Activated CD4-positive, alpha-beta memory T cell treated with anti-CD3 and anti-CD28 coated beads for 36 hours (primary cell): ENCODE measurements around the gene TXNRD3. TPM values are rescaled to one million over a fixed set of nuclear protein-coding genes. Genes with fewer than 3 reads are reported as not detected.

Experiments
- CTCF ChIA-PET: fragments of 350-600 bp; sonication (Branson Sonifier 250); formaldehyde crosslinking; loops from one replicate; lab custom pipeline; 2021; ENCODE audit warnings: antibody characterized with exemption, inconsistent platforms; lab: Charles Lee
- POLR2A ChIA-PET: fragments of 350-600 bp; sonication (Branson Sonifier 250); formaldehyde crosslinking; loops from one replicate; lab custom pipeline; 2021; ENCODE audit warnings: antibody characterized with exemption; lab: Charles Lee
- DNase-seq: peaks from one replicate; pipeline ENCODE4 v3.0.0-alpha.2; 2020
- H3K27ac Mint-ChIP-seq: one replicate; pipeline ENCODE4 v1.8.0; 2021; ENCODE audit warnings: mixed read lengths
- H3K27me3 Mint-ChIP-seq: one replicate; pipeline ENCODE4 v1.8.0; 2021; ENCODE audit warnings: mixed read lengths
- H3K36me3 Mint-ChIP-seq: one replicate; pipeline ENCODE4 v1.8.0; 2021; ENCODE audit warnings: mixed read lengths
- H3K4me1 Mint-ChIP-seq: one replicate; pipeline ENCODE4 v1.8.0; 2021; ENCODE audit warnings: low read depth, mixed read lengths
- H3K4me3 Mint-ChIP-seq: one replicate; pipeline ENCODE4 v1.8.0; 2021; ENCODE audit warnings: mild to moderate bottlenecking, mixed read lengths
- H3K9me3 Mint-ChIP-seq: one replicate; pipeline ENCODE4 v1.8.0; 2021; ENCODE audit warnings: mixed read lengths
- intact Hi-C: fragments of 100-400 bp; cut with micrococcal nuclease; formaldehyde crosslinking; loops from one replicate; pipeline ENCODE4 v1.15.1; 2023
- total RNA-seq, 2 experiments: library from RNA; stranded (reverse); gene quantifications; one replicate each; pipeline ENCODE4 v1.2.3, GENCODE V29; 2021

TXNRD3 gene
- total RNA-seq, result 1 to 10 TPM; 1.3 to 2.0 TPM

GRCh38 chr3:126654571-126655383, at the start of gene TXNRD3:
Gene TXNRD3 (minus strand): TSS chr3:126655124.
- Mint-ChIP-seq H3K27me3 (peaks cover 22% of the 10 kb centered on the region), H3K9me3 (no peaks in the 10 kb centered on the region), H3K36me3 (no peaks in the 10 kb centered on the region), H3K4me3 (peak within 1 kb of the TSS; percentile 70), H3K4me1 (peaks cover 6% of the 10 kb centered on the region), H3K27ac (no peak within 1 kb of the TSS)
- ChIA-PET POLR2A (interaction anchor here (0.5 kb wide), 1 partner anchor 14 kb away, joined by 3 read pairs; no protein-coding TSS in a partner anchor), CTCF (interaction anchor here (0.9 kb wide), 1 partner anchor 48 kb away, joined by 3 read pairs; no protein-coding TSS in a partner anchor)
- peak; percentile 80 for DNase-seq
- intact Hi-C loops, result no loop called here

GRCh38 chr3:126703512-126704493, 48.9 kb upstream of the TXNRD3 start, which contains the start of gene CHCHD6:
Gene CHCHD6 (plus strand): TSS chr3:126704240. CDS start chr3:126704313, 73 bp downstream.
- H3K27ac Mint-ChIP-seq, result peak within 1 kb of the TSS; percentile 72
- ChIA-PET CTCF (interaction anchor here (1.0 to 1.5 kb wide), 5 partner anchors 24 to 181 kb away, joined by 3 to 4 read pairs (median 3); partner anchors contain the start of gene TXNRD3), POLR2A (interaction anchor here (2.8 kb wide), 1 partner anchor 278 kb away, joined by 9 read pairs; the partner anchor contains the start of gene PLXNA1)
- DNase-seq, result peak; percentile 96
- intact Hi-C loops, result loop anchor here (2.0 to 10.0 kb wide), 3 partner anchors 211 to 279 kb away; partner anchors contain the start of genes PLXNA1 and ZXDC
- peaks cover 22% of the 10 kb centered on the region for H3K27me3 Mint-ChIP-seq
- H3K36me3 Mint-ChIP-seq, result peaks cover 8% of the 10 kb centered on the region
- H3K9me3 Mint-ChIP-seq, result no peaks in the 10 kb centered on the region
- H3K4me1 Mint-ChIP-seq, result peaks cover 21% of the 10 kb centered on the region
- H3K4me3 Mint-ChIP-seq, result peak within 1 kb of the TSS; percentile 97

GRCh38 chr3:126699011-126699410, 44.1 kb upstream of the TXNRD3 start:
- H3K27me3 Mint-ChIP-seq, result peaks cover 49% of the 10 kb centered on the region
- H3K4me3 Mint-ChIP-seq, result no peak overlapping the region
- H3K27ac Mint-ChIP-seq, result no peak overlapping the region
- peaks cover under 1% of the 10 kb centered on the region for H3K36me3 Mint-ChIP-seq
- ChIA-PET CTCF (no interaction called here), POLR2A (no interaction called here)
- DNase-seq, result no peak
- H3K9me3 Mint-ChIP-seq, result no peaks in the 10 kb centered on the region
- intact Hi-C loops, result no loop called here
- peaks cover 9% of the 10 kb centered on the region for H3K4me1 Mint-ChIP-seq

- Mint-ChIP-seq H3K4me3 (no peak overlapping the region), H3K4me1 (no peaks in the 10 kb centered on the region), H3K27ac (no peak overlapping the region), H3K27me3 (peaks cover 51% of the 10 kb centered on the region), H3K36me3 (no peaks in the 10 kb centered on the region), H3K9me3 (no peaks in the 10 kb centered on the region)
- POLR2A ChIA-PET, result no interaction called here
- DNase-seq, result no peak
- intact Hi-C loops, result no loop called here
- CTCF ChIA-PET, result interaction anchor here (1.1 kb wide), 2 partner anchors 12 to 18 kb away, joined by 3 read pairs; no protein-coding TSS in a partner anchor
Measured at GRCh38 chr3:126696701-126697267, 41.9 kb upstream of the TXNRD3 start.

- intact Hi-C loops, result no loop called here
- DNase-seq, result no peak
- CTCF ChIA-PET, result no interaction called here
- Mint-ChIP-seq H3K4me3 (no peak overlapping the region), H3K9me3 (no peaks in the 10 kb centered on the region), H3K36me3 (no peaks in the 10 kb centered on the region), H3K4me1 (no peaks in the 10 kb centered on the region), H3K27me3 (peaks cover 41% of the 10 kb centered on the region), H3K27ac (no peak overlapping the region)
- POLR2A ChIA-PET, result no interaction called here
Measured at GRCh38 chr3:126693921-126694320, 39.0 kb upstream of the TXNRD3 start.

GRCh38 chr3:126692858-126693257, 37.9 kb upstream of the TXNRD3 start:
- H3K36me3 Mint-ChIP-seq, result no peaks in the 10 kb centered on the region
- no peak overlapping the region for H3K27ac Mint-ChIP-seq
- no peak for DNase-seq
- no peak overlapping the region for H3K4me3 Mint-ChIP-seq
- CTCF ChIA-PET, result no interaction called here
- H3K27me3 Mint-ChIP-seq, result peaks cover 38% of the 10 kb centered on the region
- POLR2A ChIA-PET, result no interaction called here
- H3K4me1 Mint-ChIP-seq, result no peaks in the 10 kb centered on the region
- no peaks in the 10 kb centered on the region for H3K9me3 Mint-ChIP-seq
- intact Hi-C loops, result no loop called here

- H3K9me3 Mint-ChIP-seq, result no peaks in the 10 kb centered on the region
- H3K4me1 Mint-ChIP-seq, result no peaks in the 10 kb centered on the region
- ChIA-PET CTCF (no interaction called here), POLR2A (no interaction called here)
- intact Hi-C loops, result no loop called here
- H3K4me3 Mint-ChIP-seq, result no peak overlapping the region
- peaks cover 33% of the 10 kb centered on the region for H3K27me3 Mint-ChIP-seq
- H3K27ac Mint-ChIP-seq, result no peak overlapping the region
- DNase-seq, result no peak
- no peaks in the 10 kb centered on the region for H3K36me3 Mint-ChIP-seq
Measured at GRCh38 chr3:126691765-126692164, 36.8 kb upstream of the TXNRD3 start.

- no peaks in the 10 kb centered on the region for H3K4me1 Mint-ChIP-seq
- intact Hi-C loops, result no loop called here
- no peaks in the 10 kb centered on the region for H3K9me3 Mint-ChIP-seq
- H3K27me3 Mint-ChIP-seq, result peaks cover 8% of the 10 kb centered on the region
- no peak overlapping the region for H3K27ac Mint-ChIP-seq
- no peak overlapping the region for H3K4me3 Mint-ChIP-seq
- ChIA-PET POLR2A (no interaction called here), CTCF (interaction anchor here (1.2 kb wide), 1 partner anchor 11 kb away, joined by 3 read pairs; no protein-coding TSS in a partner anchor)
- DNase-seq, result no peak
- H3K36me3 Mint-ChIP-seq, result no peaks in the 10 kb centered on the region
Measured at GRCh38 chr3:126685493-126685892, 30.6 kb upstream of the TXNRD3 start.

- Mint-ChIP-seq H3K27me3 (peaks cover 6% of the 10 kb centered on the region), H3K4me1 (no peaks in the 10 kb centered on the region), H3K27ac (no peak overlapping the region), H3K36me3 (no peaks in the 10 kb centered on the region), H3K9me3 (no peaks in the 10 kb centered on the region), H3K4me3 (no peak overlapping the region)
- DNase-seq, result no peak
- CTCF ChIA-PET, result interaction anchor here (1.2 kb wide), 1 partner anchor 12 kb away, joined by 3 read pairs; no protein-coding TSS in a partner anchor
- intact Hi-C loops, result no loop called here
- POLR2A ChIA-PET, result no interaction called here
Measured at GRCh38 chr3:126685021-126685420, 30.1 kb upstream of the TXNRD3 start.

GRCh38 chr3:126684218-126684751, 29.4 kb upstream of the TXNRD3 start:
- ChIA-PET CTCF (no interaction called here), POLR2A (no interaction called here)
- Mint-ChIP-seq H3K4me3 (no peak overlapping the region), H3K27ac (no peak overlapping the region), H3K27me3 (no peaks in the 10 kb centered on the region), H3K4me1 (no peaks in the 10 kb centered on the region), H3K9me3 (no peaks in the 10 kb centered on the region), H3K36me3 (no peaks in the 10 kb centered on the region)
- intact Hi-C loops, result no loop called here
- DNase-seq, result no peak

- DNase-seq, result no peak
- Mint-ChIP-seq H3K36me3 (no peaks in the 10 kb centered on the region), H3K9me3 (no peaks in the 10 kb centered on the region), H3K27me3 (peaks cover 3% of the 10 kb centered on the region), H3K4me3 (no peak overlapping the region), H3K27ac (no peak overlapping the region), H3K4me1 (peaks cover 5% of the 10 kb centered on the region)
- intact Hi-C loops, result no loop called here
- ChIA-PET CTCF (interaction anchor here (1.1 to 1.2 kb wide), 2 partner anchors 773 to 861 kb away, joined by 4 read pairs; no protein-coding TSS in a partner anchor), POLR2A (no interaction called here)
Measured at GRCh38 chr3:126683069-126683468, 28.1 kb upstream of the TXNRD3 start.
